Stimulated activated CD8-positive, alpha-beta memory T cell treated with anti-CD3 and anti-CD28 coated beads, Interleukin-7, amount 100 ng/mL, for 4 hours (primary cell): ENCODE measurements around the gene PLAC9.
"Not testable (repeated sequence)": the region's sequence is repeated elsewhere in the genome, so short reads cannot be mapped to it uniquely, and the experiment has no call there.

ENCODE experiments used
- DNase-seq, 2 donors: peaks; one replicate each; pipeline ENCODE4 v3.0.0-alpha.2; 2020; ENCODE audit warnings: low read depth in 2 of 2

PLAC9 gene

GRCh38 chr10:80139265-80139664, 6.7 kb downstream of the PLAC9 start:
- no peak for DNase-seq

- DNase-seq, result no peak
These were observed 7.7 kb downstream of the PLAC9 start for GRCh38 chr10:80140251-80140650.

DNA sequence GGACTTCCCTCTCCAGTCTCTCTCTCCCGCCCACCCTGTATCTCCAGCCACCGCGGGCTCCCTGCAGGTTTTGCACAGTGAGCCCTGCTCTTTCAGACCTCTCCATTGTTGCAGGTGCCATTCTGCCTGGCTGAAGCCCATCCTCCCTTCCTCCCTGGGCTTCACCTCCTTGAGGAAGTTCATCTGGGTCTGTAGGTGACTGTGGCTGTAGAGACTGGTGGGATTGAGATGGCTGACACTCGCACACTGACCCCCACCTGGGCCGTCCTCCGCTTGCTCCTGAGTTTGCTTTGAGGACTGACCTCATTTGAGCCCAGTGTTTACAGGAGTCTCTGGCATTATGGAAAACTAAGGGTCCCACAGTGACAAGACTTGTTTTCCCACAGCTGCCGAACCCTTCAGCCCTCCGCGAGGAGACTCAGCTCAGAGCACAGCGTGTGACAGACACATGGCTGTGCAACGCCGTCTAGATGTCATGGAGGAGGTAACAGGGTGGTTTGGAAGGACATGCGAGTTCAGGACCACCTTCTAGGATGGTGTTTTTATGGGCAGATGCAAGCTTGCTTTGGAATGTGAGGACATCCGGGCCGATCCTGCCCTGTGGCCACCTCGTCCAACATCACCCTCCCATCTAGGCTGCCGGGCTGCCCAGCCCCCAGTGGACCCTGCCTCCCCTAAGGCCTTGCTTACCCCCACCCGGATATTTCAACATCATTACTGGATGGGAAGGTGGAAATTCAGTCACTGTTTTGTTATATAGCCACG, 9.3 kb downstream of the PLAC9 start:
- DNase-seq, result no peak

GRCh38 chr10:80144067-80144695, 11.7 kb downstream of the PLAC9 start:
- DNase-seq, result peak in 1 of 2 donors; percentile 3

- no peak for DNase-seq
These were observed 12.2 kb downstream of the PLAC9 start for GRCh38 chr10:80144696-80145131.

DNA sequence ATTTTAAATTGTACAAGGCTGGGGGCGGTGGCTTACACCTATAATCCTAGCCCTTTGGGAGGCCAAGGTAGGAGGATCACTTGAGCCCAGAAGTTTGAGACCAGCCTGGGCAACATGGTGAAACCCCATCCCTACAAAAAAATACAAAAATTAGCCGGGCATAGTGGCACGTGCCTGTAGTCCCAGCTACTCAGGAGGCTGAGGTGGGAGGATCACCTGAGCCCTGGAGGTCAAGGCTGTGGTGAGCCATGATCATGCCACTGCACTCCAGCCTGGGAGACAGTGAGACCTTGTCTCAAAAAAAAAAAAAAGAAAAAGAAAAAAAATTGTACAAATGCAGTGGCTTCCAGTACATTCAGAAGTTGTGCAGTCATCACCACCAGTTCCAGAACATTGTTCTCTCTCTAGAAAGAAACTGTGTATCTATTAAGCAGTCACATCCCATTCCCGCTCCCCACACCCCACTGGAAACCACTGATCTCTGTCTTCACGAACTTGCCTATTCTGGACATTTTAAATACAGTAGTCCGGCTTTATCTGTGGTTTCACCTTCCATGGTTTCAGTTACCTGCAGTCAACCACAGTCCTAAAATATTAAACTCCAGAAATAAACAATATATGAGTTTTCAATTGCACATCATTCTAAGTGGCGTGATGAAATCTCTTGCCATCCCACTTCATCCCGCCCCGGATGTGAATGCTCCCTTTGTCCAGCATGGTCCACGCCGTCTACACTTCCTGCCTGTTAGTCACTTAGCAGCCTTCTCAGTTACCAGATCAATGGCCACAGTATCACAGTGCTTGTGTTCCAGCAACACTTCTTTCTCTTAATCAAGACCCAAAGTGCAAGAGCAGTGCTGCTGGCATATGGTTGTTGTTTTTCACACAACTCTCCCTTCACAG, 13.1 kb downstream of the PLAC9 start:
- DNase-seq, result not testable (repeated sequence)

GRCh38 chr10:80146918-80147317, 14.4 kb downstream of the PLAC9 start:
- DNase-seq, result no peak

- no peak for DNase-seq
These were observed 15.8 kb downstream of the PLAC9 start for GRCh38 chr10:80148166-80148805.

DNA sequence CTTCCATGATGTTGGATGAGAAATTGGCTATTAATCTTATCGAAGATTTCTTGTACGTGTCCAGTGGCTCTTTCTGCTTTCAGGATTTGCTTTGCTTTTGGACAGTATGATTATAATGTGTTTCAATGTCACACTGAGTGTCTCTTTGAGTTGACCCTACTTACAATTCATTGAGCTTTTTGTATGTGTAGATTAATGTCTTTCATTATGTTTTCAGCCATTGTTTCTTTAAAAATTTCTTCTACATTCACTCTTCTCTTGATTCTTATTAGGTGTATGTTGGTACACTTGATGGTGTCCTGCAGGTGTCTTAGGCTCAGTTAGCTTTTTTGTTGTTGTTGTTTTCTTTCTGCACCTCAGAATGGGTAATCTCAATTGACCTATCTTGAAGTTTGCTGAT, 16.6 kb downstream of the PLAC9 start:
- no peak for DNase-seq

GRCh38 chr10:80150172-80150571, 17.6 kb downstream of the PLAC9 start:
- DNase-seq, result no peak

DNA sequence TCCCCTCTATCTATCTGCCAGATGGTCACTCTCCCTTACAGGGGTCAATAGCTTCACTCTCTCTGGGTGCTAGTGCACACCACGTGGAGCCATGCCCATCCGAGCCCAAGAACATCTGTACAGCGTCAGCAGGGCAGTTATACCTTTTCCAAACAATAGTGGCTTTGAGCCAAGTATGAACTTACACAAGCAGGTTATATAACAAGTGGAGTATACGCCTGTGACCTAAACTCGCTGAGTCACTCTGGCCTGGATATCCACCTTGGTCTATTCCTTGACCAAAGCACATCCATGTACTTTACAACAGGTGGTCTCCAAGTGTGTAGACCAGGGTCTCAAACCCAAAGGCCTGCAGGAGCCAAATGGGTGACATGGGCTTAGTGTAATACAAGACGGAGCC, 20.3 kb downstream of the PLAC9 start:
- no peak for DNase-seq

DNA sequence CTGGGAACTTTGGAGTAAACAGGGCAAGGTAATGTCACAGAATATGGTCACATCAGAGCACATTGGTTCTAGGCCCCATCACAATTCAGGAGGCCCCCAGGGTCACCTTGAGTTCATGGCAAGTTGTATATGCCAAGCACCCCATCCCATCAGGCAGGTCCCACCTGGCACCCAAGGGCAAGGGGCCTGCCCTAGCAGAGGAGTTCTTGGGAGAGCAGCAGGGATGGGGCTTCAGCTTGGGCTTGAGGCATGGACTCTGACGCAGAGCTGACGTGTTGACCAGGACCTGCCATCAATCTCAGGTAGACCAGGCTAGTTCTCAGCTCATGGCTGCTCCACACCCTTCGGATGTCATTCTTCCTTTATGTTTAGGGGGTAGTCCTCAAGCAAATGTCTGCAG, 20.9 kb downstream of the PLAC9 start:
- no peak for DNase-seq

DNA sequence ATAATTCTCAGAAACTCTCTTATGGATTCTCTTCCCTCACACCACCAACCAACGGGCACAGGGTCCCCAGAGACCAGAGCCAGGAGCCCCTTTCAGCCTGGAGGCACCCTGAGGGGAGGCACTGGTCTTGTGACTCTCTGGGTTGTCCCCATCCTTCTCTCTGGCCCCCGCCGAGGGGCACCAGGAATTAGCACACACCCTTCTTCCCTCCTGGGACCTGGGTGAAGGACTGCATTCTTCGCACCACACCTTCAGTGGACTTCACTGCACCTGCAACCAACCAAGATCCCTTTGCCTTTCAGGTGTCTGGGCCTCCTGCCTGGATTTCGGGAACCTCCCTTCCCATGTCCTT, 22.1 kb downstream of the PLAC9 start:
- no peak for DNase-seq

DNA sequence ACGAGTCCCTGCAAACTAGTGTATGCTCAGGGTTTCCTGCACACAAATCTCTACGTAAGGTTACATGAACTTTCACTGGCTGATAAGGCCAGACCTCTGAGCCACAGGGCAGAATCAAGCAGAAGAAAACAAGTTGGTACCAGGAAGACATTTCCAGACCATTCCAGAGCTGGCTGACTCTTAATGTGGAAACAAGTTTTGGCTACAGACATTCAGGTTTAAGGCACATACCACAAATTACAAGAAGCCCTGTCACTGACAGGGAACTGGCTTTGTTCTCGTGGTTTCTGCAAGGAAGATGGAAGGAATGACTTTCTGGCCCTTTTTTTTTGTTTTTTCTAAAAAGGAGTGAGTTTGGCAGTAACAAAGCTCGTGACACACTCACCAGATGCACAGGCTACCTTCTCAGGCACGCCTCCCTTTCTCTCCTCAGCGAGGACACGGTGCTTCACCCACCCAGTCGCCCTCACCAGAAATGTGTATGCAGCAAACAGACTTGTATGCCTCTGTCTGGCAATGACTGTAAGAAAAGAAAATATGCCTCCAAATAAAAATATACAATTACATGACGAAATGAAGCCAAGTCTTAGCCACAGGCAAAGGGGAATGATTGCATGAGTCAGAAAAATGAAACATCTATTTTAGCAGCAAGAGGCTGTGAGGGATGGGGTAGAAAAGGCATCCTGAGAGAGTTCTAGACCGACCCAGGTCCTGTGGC, 22.6 kb downstream of the PLAC9 start:
- DNase-seq, result no peak

DNA sequence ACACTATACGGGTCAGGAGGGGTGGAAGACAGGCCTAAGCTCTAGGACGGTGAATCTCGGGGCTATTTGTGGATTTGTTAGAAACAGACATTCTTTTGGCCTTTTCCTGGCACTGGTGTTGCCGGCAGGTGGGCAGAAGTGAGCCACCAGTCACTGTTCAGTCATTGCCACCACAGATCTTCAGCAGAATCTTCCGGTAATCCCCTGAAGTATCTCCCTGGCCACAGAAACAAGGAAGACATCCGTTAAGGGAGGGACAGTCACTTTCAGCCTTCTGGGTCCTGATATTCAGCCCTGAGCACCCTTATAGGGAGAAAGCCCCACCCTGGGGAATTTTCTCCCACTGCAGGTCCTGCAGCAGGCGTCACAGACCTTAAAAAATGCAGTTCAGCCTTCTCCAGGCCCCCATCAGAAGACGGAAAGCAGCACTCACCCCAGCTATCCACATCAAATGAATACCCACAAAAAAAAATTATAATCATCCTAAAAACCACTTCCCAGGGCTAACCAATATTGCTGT, 23.2 kb downstream of the PLAC9 start:
- no peak for DNase-seq

DNA sequence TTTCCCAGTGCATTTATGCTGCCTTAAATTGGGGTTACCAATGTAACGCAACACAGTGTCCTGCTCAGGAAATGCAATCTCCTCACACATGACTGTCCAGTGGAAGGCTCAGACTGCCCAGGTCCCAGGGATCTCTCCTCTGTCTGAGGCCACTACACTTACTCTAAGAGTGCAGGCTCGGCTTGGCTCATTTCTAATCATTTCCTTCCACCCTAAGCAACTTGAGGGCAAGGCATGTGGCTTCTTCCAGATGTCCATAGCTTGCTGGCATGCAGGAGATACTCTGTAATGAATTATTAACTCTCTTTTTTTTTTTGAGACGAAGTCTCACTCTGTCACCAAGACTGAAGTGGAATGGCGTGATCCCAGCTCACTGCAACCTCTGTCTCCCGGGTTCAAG, 23.7 kb downstream of the PLAC9 start:
- DNase-seq, result no peak

DNA sequence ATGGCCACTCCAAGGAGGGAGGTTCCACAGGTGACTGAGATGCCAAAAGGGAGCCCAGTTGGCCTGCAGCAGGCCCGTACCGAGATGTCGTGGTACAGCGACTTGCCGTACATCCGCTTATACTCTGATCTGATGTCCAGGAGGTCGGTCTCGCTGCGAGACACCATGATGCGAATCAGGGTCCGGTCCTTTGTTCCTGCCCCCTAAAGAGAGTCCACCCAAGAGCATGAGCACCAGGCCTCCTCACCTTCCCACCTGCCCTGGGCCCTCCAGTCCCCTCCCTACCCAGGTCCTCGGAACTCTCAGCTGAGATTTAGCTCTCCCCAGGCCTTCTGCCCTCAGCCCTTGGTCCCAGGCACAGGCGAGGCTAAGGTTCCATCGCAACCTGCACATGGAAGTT, 25.0 kb downstream of the PLAC9 start:
- no peak for DNase-seq

- DNase-seq, result no peak
These were observed 25.6 kb downstream of the PLAC9 start for GRCh38 chr10:80158126-80158525.

GRCh38 chr10:80158598-80159127, 26.1 kb downstream of the PLAC9 start:
- DNase-seq, result no peak

DNA sequence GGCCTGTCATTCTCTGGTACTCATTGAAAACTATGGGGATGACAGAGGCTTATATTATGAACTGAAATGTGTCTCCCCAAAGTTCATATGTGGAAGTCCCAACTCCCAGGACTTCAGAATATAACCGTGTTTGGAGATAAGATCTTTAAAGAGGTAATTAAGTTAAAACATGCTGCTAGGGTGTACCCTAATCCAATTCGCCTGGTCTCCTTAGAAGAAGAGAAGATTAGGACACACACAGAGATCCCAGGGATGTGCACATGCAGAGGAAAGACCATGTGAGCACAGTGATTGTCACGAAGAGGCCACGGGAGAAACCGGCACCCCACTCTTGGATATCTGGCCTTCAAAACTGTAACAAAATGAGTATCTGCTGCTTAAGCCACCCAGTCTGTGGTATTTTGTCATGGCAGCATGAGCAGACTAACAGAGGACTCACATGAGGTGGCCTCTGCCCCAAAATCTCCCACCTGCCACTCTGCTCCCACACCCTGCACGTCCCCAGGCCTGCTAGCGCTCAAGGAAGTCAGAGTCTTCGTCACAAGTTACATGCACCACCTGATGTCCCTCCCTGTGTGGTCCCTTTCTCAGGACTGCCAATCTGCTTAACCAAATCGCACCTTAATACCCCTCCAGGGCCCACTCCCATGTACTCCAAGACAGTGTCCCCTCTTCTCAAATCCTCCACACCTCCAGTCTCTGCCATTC, 26.8 kb downstream of the PLAC9 start:
- DNase-seq, result no peak
